GM12892 (cell line): Measurements from ENCODE around the gene CAMKK2.

Experiments used
- POLR2A ChIP-seq: IDR thresholded peaks from 2 replicates; pipeline ENCODE4 v1.6.1; 2011; ENCODE audit warnings: low read depth, low read length, control low read depth
- POLR2AphosphoS5 ChIP-seq: IDR thresholded peaks from 2 replicates; pipeline ENCODE4 v1.6.1; 2011; ENCODE audit warnings: low read depth, low read length, control low read depth

GRCh38 chr12:121252712-121253345 lies 43.7 kb downstream of the CAMKK2 start:
- TF ChIP-seq POLR2AphosphoS5: 0 out of 2 replicates have a peak, but pooled peaks have one; percentile 8
- no peak for TF ChIP-seq POLR2A
